MM.1S (cell line): ENCODE results near the gene PLCXD1.
"Not testable (repeated sequence)": the region's sequence is repeated elsewhere in the genome, so short reads cannot be mapped to it uniquely, and the experiment has no call there.

Source experiments
- DNase-seq: peaks from one replicate; pipeline ENCODE4 v3.0.0-alpha.2; 2015
- H2AFZ ChIP-seq: fragments of 300-600 bp; sonication (generic); 2 replicates; pipeline ENCODE4 v1.6.0; 2016; ENCODE audit warnings: antibody characterized with exemption, low read length
- H3F3A ChIP-seq: fragments of 300-600 bp; sonication (generic); 2 replicates; pipeline ENCODE4 v1.6.1; 2016; ENCODE audit warnings: mild to moderate bottlenecking, antibody characterized with exemption, low read length, moderate library complexity, mixed read lengths; ENCODE audit not compliant: insufficient read depth
- H3K27ac ChIP-seq: fragments of 300-600 bp; sonication (generic); 2 replicates; pipeline ENCODE4 v1.5.1; 2016; ENCODE audit warnings: mild to moderate bottlenecking, low read length
- H3K27me3 ChIP-seq: fragments of 300-600 bp; sonication (generic); replicated peaks from 2 replicates; pipeline ENCODE4 v1.6.0; 2016; ENCODE audit warnings: low read length; ENCODE audit not compliant: insufficient read depth
- H3K36me3 ChIP-seq: fragments of 300-600 bp; sonication (generic); replicated peaks from 2 replicates; pipeline ENCODE4 v1.6.1; 2016; ENCODE audit warnings: mild to moderate bottlenecking, low read length, mixed read lengths; ENCODE audit not compliant: insufficient read depth
- H3K4me1 ChIP-seq: fragments of 300-600 bp; sonication (generic); 2 replicates; pipeline ENCODE4 v1.6.1; 2016; ENCODE audit warnings: low read length, mixed read lengths
- H3K4me2 ChIP-seq: fragments of 300-600 bp; sonication (generic); 2 replicates; pipeline ENCODE4 v1.6.0; 2016; ENCODE audit warnings: low read depth, low read length
- H3K4me3 ChIP-seq: fragments of 300-600 bp; sonication (generic); 2 replicates; pipeline ENCODE4 v1.5.1; 2016; ENCODE audit warnings: low read length, mixed read lengths
- H3K79me2 ChIP-seq: fragments of 300-600 bp; sonication (generic); 2 replicates; pipeline ENCODE4 v1.6.1; 2016; ENCODE audit warnings: mixed run types, low read length, mixed read lengths
- H3K9ac ChIP-seq: fragments of 300-600 bp; sonication (generic); 2 replicates; pipeline ENCODE4 v1.6.1; 2016; ENCODE audit warnings: low read length, mixed read lengths
- H3K9me2 ChIP-seq: fragments of 300-600 bp; sonication (generic); replicated peaks from 2 replicates; pipeline ENCODE4 v1.6.1; 2016; ENCODE audit warnings: mild to moderate bottlenecking, low read length, mixed read lengths; ENCODE audit not compliant: insufficient read depth
- H3K9me3 ChIP-seq: fragments of 300-600 bp; sonication (generic); replicated peaks from 2 replicates; pipeline ENCODE4 v1.6.1; 2016; ENCODE audit warnings: mild to moderate bottlenecking, low read length, mixed read lengths; ENCODE audit not compliant: insufficient read depth
- H4K20me1 ChIP-seq: fragments of 300-600 bp; sonication (generic); 2 replicates; pipeline ENCODE4 v1.6.1; 2016; ENCODE audit warnings: mild to moderate bottlenecking, low read length, moderate library complexity, mixed read lengths; ENCODE audit not compliant: insufficient read depth
- EZH2 ChIP-seq: fragments of 300-600 bp; sonication (generic); optimal IDR thresholded peaks from 2 replicates; pipeline ENCODE3; 2017; ENCODE audit warnings: low read depth, mild to moderate bottlenecking, antibody characterized with exemption, low read length, mixed read lengths
- EZH2phosphoT487 ChIP-seq: fragments of 300-600 bp; sonication (generic); IDR thresholded peaks from 2 replicates; pipeline ENCODE4 v1.6.1; 2018; ENCODE audit warnings: antibody characterized with exemption, low read length
- TF ChIP-seq, protein P1 (sequence below): fragments of 300-600 bp; sonication (generic); IDR thresholded peaks from 2 replicates; pipeline ENCODE4 v1.5.1; 2016; ENCODE audit warnings: antibody characterized with exemption, low read length, mixed read lengths

PLCXD1 gene

DNA sequence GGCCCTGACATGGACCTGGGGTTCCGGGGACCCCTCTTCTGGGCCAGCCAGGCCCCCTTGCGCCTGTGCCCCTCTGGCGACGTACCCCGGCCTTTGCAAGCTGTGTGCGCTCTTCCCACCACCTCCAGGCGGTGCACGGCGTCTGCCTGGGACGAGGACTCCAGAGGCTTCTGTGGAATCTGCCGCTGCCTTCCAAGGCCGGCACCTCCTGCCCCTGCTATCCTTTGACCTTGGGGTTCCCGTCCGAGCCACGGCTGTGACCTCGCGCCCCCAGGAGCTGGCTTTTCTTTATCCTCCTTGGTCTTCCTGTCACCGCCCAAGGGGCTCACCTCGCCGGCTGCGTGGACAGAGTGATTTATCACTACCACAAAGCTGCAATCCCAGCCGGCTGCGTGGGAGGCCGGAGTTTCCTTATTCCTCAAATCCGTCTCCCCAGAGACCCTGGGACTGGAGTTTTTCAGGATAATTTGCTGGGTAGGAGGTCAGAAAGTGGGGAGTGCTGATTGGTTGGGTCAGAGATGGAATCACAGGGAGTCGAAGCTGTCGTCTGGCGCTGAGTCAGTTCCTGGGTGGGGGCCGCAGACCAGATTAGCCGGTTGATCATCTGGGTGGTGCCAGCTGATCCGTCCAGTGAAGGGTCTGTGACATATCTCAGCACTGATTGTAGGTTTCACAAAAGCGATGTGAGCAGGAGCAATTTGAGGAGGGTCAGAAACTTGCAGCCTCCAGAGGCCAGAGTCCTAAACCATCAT lies 19.8 kb upstream of the PLCXD1 start:
- no peak for DNase-seq
- no peaks in the 10 kb centered on the region for H3K36me3 ChIP-seq
- H3K27me3 ChIP-seq: no peaks in the 10 kb centered on the region
- H3K27ac ChIP-seq: no peak overlapping the region
- no peaks in the 10 kb centered on the region for H3K9me2 ChIP-seq
- no peaks in the 10 kb centered on the region for H3F3A ChIP-seq
- no peaks in the 10 kb centered on the region for H4K20me1 ChIP-seq
- TF ChIP-seq, protein P1, sequence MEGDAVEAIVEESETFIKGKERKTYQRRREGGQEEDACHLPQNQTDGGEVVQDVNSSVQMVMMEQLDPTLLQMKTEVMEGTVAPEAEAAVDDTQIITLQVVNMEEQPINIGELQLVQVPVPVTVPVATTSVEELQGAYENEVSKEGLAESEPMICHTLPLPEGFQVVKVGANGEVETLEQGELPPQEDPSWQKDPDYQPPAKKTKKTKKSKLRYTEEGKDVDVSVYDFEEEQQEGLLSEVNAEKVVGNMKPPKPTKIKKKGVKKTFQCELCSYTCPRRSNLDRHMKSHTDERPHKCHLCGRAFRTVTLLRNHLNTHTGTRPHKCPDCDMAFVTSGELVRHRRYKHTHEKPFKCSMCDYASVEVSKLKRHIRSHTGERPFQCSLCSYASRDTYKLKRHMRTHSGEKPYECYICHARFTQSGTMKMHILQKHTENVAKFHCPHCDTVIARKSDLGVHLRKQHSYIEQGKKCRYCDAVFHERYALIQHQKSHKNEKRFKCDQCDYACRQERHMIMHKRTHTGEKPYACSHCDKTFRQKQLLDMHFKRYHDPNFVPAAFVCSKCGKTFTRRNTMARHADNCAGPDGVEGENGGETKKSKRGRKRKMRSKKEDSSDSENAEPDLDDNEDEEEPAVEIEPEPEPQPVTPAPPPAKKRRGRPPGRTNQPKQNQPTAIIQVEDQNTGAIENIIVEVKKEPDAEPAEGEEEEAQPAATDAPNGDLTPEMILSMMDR: no peak
- TF ChIP-seq EZH2 (no peak), EZH2phosphoT487 (no peak)
- no peak overlapping the region for H3K4me2 ChIP-seq
- no peak overlapping the region for H3K9ac ChIP-seq
- no peaks in the 10 kb centered on the region for H3K9me3 ChIP-seq
- no peaks in the 10 kb centered on the region for H3K79me2 ChIP-seq
- no peak overlapping the region for H2AFZ ChIP-seq
- H3K4me1 ChIP-seq: no peaks in the 10 kb centered on the region
- H3K4me3 ChIP-seq: no peak overlapping the region

DNA sequence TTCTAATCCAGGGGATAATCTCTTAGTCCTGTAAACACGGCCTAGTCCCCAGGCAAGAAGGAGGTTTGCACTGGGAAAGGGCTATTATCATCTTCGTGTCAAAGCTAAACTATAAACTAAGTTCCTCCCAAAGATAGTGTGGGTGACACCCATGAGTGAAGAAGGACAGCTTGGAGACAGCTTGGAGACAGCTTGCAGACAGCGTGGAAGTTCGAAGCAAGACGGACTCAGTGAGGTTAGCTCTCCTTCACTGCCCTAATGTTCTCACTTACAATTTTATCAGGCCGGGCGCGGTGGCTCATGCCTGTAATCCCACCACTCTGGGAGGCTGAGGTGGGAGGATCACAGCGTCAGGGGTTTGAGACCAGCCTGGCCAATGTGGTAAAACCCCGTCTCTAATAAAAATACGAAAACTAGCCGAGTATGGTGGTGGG lies 19.2 kb upstream of the PLCXD1 start:
- DNase-seq: no peak
- no peak overlapping the region for H3K4me2 ChIP-seq
- H3K9me2 ChIP-seq: no peaks in the 10 kb centered on the region
- no peaks in the 10 kb centered on the region for H3F3A ChIP-seq
- no peaks in the 10 kb centered on the region for H3K4me1 ChIP-seq
- H3K9me3 ChIP-seq: no peaks in the 10 kb centered on the region
- H3K36me3 ChIP-seq: no peaks in the 10 kb centered on the region
- no peak overlapping the region for H2AFZ ChIP-seq
- H3K27me3 ChIP-seq: no peaks in the 10 kb centered on the region
- no peak overlapping the region for H3K9ac ChIP-seq
- H3K79me2 ChIP-seq: no peaks in the 10 kb centered on the region
- no peak for TF ChIP-seq EZH2phosphoT487
- TF ChIP-seq EZH2: no peak
- TF ChIP-seq, protein P1: no peak
- H4K20me1 ChIP-seq: no peaks in the 10 kb centered on the region
- no peak overlapping the region for H3K4me3 ChIP-seq
- H3K27ac ChIP-seq: no peak overlapping the region

DNA sequence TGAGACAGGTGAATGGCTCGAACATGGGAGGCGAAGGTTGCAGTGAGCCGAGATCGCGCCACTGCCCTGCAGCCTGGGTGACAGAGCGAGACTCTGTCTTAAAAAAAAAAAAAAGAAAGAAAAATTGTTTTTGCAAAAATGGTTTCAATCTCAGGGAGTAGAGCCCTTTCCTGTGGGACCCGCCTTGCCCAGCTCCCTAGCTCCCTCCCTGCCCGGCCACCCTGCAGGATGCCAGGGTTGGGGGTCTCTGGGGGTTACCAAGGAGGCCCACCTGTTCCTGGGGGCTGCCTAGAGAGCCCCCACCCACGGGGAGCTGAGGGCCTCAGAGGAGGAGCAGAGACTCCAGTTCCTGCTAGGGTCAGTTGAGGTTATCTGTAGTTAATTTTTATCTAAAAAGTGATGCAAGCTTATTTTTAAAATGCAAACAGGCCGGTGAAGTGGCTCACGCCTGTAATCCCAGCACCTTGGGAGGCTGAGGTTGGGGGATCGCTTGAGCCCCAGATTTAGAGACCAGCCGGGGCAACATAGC lies 18.7 kb upstream of the PLCXD1 start:
- H3K9me2 ChIP-seq: no peaks in the 10 kb centered on the region
- H3K36me3 ChIP-seq: no peaks in the 10 kb centered on the region
- no peak overlapping the region for H3K4me3 ChIP-seq
- no peak overlapping the region for H3K9ac ChIP-seq
- DNase-seq: no peak
- no peaks in the 10 kb centered on the region for H3K9me3 ChIP-seq
- H4K20me1 ChIP-seq: no peaks in the 10 kb centered on the region
- no peaks in the 10 kb centered on the region for H3K27me3 ChIP-seq
- H3F3A ChIP-seq: no peaks in the 10 kb centered on the region
- H3K4me1 ChIP-seq: no peaks in the 10 kb centered on the region
- TF ChIP-seq EZH2: no peak
- H3K4me2 ChIP-seq: no peak overlapping the region
- no peak overlapping the region for H2AFZ ChIP-seq
- no peak overlapping the region for H3K27ac ChIP-seq
- no peaks in the 10 kb centered on the region for H3K79me2 ChIP-seq

DNA sequence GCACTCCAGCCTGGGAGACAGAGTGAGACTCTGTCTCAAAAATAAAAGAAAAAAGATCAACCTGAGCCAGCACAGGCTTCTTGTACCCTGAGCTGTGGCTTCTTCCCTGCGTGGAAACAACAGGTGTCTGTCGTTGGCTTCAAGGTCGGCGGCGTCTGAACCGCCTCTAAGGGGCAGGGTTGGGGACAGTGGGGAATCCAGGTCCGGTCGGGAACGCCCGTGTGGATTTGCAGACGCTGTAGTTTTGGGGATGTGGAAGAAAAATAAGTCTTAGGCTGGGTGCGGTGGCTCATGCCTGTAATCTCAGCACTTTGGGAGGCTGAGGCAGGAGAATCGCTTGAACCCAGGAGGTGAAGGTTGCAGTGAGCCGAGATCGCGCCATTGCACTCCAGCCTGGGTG lies 17.2 kb upstream of the PLCXD1 start:
- not testable (repeated sequence) for H3K9me2 ChIP-seq, DNase-seq, H3K27ac ChIP-seq, H3K9ac ChIP-seq, H4K20me1 ChIP-seq, H3K4me3 ChIP-seq, H3K9me3 ChIP-seq, H3K27me3 ChIP-seq, H3K36me3 ChIP-seq, H3K79me2 ChIP-seq, H2AFZ ChIP-seq, H3F3A ChIP-seq, H3K4me1 ChIP-seq, H3K4me2 ChIP-seq
